A549 treated with AZD9567 at 1 μM for 4 hours (cell line): Measurements from ENCODE around the gene TUBGCP5. TPM values are rescaled to one million over a fixed set of nuclear protein-coding genes. Genes with fewer than 3 reads are reported as not detected.

Experiments used
- total RNA-seq: library from RNA; stranded (reverse); fragments of 200-300 nt; extraction: Qiagen RNA extraction; gene quantifications from 5 replicates; pipeline ENCODE4 v1.2.3, GENCODE V29; 2022; ENCODE audit not compliant: insufficient read depth

Gene TUBGCP5
- 25.6 to 31.2 TPM (median 29.1 TPM) in 5 replicates for total RNA-seq

DNA sequence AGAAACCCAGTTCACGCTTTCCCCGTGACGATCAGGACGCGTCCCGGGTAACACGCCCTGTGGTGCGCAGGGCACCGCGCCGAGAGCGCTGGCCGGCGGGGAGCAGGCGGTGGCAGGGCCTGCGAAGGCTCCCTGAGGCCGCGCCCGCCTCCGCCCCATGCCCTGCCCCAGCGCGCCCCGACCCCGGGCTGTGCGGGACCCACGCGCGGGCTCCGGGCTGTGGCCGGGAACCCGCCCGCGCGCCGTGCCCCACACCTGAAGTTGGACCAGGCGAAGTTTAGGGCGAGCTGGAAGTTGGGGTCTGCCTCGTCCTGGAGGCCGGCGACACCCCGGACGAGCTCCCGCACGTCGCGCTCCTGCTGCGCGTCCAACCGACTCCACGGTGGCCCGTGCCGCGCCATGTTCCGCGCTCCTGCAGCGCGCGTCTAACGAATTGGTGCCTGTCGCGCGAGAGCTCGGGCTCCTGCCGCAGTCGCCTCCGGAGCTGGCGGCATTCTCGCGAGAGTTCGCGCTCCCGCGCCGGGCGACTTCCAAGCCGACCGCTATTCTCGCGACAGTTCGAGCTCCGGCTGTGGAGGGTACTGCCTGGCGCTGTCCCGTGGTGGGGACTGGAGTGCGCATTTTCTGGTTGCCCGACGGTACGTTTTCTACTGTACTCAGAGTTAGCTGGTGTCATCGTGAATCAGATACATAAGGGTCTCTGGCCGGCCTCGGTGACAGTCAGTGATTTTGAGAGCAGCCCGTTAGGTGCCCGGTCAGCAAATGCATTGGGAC is at the start of gene TUBGCP5:
Gene TUBGCP5 (minus strand): TSS at position 427 of the 774 bp plus-strand sequence. CDS start 26 bp downstream, at position 401.

GRCh38 chr15:22980189-22981050 is 58.9 kb downstream of the TUBGCP5 start, which contains the start of gene CYFIP1:
CYFIP1 (minus strand) TSS chr15:22980368; CDS start chr15:22947285, 33,083 bp downstream.

Other genes with a start within 250 kb of the TUBGCP5 start
- 104 to 126 TPM (median 115 TPM) in 5 replicates for gene NIPA2, start 200.9 kb downstream of the TUBGCP5 start, total RNA-seq
- 76.6 to 82.9 TPM (median 81.1 TPM) in 5 replicates for gene CYFIP1, start 59.2 kb downstream of the TUBGCP5 start, total RNA-seq
- not detected in 5 replicates for gene GOLGA6L1, start 97.3 kb upstream of the TUBGCP5 start, total RNA-seq